Aorta (tissue), 5 donors: ENCODE measurements around the gene LRP11. TPM values are rescaled to one million over a fixed set of nuclear protein-coding genes. Genes with fewer than 3 reads are reported as not detected.
A peak's percentile ranks its signal among the peaks of the same experiment; 100 is the strongest.
"Not testable (repeated sequence)": the region's sequence is repeated elsewhere in the genome, so short reads cannot be mapped to it uniquely, and the experiment has no call there.

ENCODE experiments used
- ATAC-seq: fragments of 200-7000 bp; cut with Tn5 transposase; one replicate; pipeline ENCODE4 v1.9.1; 2022; ENCODE audit warnings: moderate library complexity; ENCODE audit not compliant: low FRiP score
- DNase-seq, 2 donors: peaks; one replicate each; pipeline ENCODE4 v3.0.0-alpha.2; 2020
- H3K27ac ChIP-seq, 2 donors: one replicate each; pipeline ENCODE4 v1.5.1; 2013; ENCODE audit warnings: low read length in 2 of 2, mild to moderate bottlenecking in 2 of 2, moderate library complexity in 2 of 2, control low read depth in 1 of 2, inconsistent platforms in 1 of 2, low read depth in 1 of 2
- H3K27me3 ChIP-seq, 2 donors: one replicate each; pipeline ENCODE4 v1.6.1; 2013; ENCODE audit warnings: control low read depth in 1 of 2, low read length in 1 of 2, mild to moderate bottlenecking in 1 of 2, moderate library complexity in 1 of 2; ENCODE audit not compliant: insufficient read depth in 2 of 2, control insufficient read depth in 1 of 2
- H3K36me3 ChIP-seq, 2 donors: one replicate each; pipeline ENCODE4 v1.6.1; 2013; ENCODE audit warnings: control low read depth in 1 of 2, low read length in 1 of 2, mild to moderate bottlenecking in 1 of 2; ENCODE audit not compliant: insufficient read depth in 2 of 2, control insufficient read depth in 1 of 2
- H3K4me1 ChIP-seq, 2 donors: one replicate each; pipeline ENCODE4 v1.6.1; 2013; ENCODE audit warnings: low read length in 2 of 2, control low read depth in 1 of 2, mild to moderate bottlenecking in 1 of 2, moderate library complexity in 1 of 2; ENCODE audit not compliant: insufficient read depth in 2 of 2, control insufficient read depth in 1 of 2
- H3K4me3 ChIP-seq, 2 donors: one replicate each; pipeline ENCODE4 v1.5.1; 2013; ENCODE audit warnings: low read length in 2 of 2, control low read depth in 1 of 2, mild to moderate bottlenecking in 1 of 2
- H3K9me3 ChIP-seq: one replicate; pipeline ENCODE4 v1.6.1; 2013; ENCODE audit warnings: mild to moderate bottlenecking, low read length; ENCODE audit not compliant: control insufficient read depth
- WGBS, 2 donors: extraction: QIAGEN DNeasy Blood & Tissue Kit; methylation state at CpG; one replicate each; pipeline ENCODE4 v1.1.7; 2013; 5-methylcytosine and 5-hydroxymethylcytosine counted together
- intact Hi-C, 2 donors: fragments of 100-400 bp; cut with DNase I; formaldehyde crosslinking; loops; one replicate each; pipeline versions ENCODE4 v1.14.2 to v1.15.0; 2022
- long read RNA-seq, 2 donors: library from polyadenylated mRNA; unstranded; transcript quantifications; one replicate each; pipeline ENCODE4 v2.0.0, GENCODE V29; 2020 to 2021
- polyA plus RNA-seq, 2 donors: library from polyadenylated mRNA; stranded (reverse); fragments of 200-250 nt; gene quantifications; one replicate each; pipeline ENCODE4 v1.2.3, GENCODE V29; 2013
- total RNA-seq, 2 donors: library from RNA; stranded (reverse); fragmentation: NEBNext Ultra II Directional; extraction: Animal tissue kit (Norgen Biotek cat#: 25700); gene quantifications; one replicate each; pipeline ENCODE4 v1.2.1, GENCODE V29; 2021
- donor health status: healthy with polysubstance abuse.
- donor health status: Bipolar disorder and iron deficiency.
- donor health status: DM: no; HTN: no; CAD: no.
- donor health status: DM: no; HTN: no; CAD: no.
- donor health status: DM: yes; HTN: yes; CAD: no.

The LRP11 gene, protein sequence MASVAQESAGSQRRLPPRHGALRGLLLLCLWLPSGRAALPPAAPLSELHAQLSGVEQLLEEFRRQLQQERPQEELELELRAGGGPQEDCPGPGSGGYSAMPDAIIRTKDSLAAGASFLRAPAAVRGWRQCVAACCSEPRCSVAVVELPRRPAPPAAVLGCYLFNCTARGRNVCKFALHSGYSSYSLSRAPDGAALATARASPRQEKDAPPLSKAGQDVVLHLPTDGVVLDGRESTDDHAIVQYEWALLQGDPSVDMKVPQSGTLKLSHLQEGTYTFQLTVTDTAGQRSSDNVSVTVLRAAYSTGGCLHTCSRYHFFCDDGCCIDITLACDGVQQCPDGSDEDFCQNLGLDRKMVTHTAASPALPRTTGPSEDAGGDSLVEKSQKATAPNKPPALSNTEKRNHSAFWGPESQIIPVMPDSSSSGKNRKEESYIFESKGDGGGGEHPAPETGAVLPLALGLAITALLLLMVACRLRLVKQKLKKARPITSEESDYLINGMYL
- total RNA-seq (10 to 100 TPM; 24.4 to 35.3 TPM), polyA plus RNA-seq (10 to 100 TPM in 1 of 2 donors, under 1 TPM in 1; 0.63 to 13.3 TPM)
- long read RNA-seq, donor 1, partial matches to known transcripts, result 3 of 10 reads
- long read RNA-seq, donor 1, other reads (novel, unspliced or antisense), result 7 of 10 reads
- long read RNA-seq, donor 2, transcript LRP11-201 (7 exons, 3,260 nt), result major isoform, 6 of 29 reads
- long read RNA-seq, donor 2, partial matches to known transcripts, result 13 of 29 reads
- long read RNA-seq, donor 2, other reads (novel, unspliced or antisense), result 10 of 29 reads

DNA sequence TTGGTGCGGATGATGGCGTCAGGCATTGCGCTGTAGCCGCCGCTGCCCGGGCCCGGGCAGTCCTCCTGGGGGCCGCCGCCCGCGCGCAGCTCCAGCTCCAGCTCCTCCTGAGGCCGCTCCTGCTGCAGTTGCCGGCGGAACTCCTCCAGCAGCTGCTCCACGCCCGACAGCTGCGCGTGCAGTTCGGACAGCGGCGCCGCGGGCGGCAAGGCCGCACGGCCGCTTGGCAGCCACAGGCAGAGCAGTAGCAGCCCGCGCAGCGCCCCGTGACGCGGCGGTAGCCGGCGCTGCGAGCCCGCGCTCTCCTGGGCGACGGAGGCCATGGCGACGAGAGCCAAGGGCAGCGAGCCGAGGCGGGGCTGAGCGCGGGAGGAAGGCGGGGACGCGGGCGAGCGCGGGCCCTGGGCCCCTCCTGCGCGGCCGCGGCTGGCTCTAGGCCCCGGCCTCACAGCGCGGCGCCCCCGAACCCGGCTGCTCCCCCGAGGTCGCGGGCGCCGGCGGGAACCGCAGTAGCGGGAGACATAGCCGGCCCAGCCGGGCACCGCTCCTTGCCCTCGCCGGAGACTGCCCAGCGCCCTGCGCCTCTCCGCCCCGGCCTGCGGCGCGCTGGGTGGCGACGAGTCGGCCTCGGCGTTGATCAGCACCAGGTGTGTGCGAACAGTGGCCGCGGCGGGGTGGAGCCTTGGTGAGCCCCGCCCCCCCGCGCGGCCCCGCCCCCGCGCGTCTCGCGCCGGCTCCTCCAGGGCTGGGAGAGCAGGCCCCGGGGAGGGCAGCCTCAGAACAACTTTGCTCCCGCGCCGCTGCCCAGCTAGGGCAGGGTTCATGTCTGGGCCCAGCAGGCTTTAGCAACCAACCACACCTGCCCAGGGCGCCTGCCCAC is at the start of gene LRP11:
TSS of gene LRP11 (minus strand) at position 662 of the 880 bp plus-strand sequence. CDS start at position 323, 339 bp downstream.
- Histone ChIP-seq H3K4me1 (no peaks in the 10 kb centered on the region), H3K4me3 (peak within 1 kb of the TSS; percentile 74 to 82), H3K27ac (peak within 1 kb of the TSS; percentile 49 to 74), H3K9me3 (no peaks in the 10 kb centered on the region), H3K27me3 (no peaks in the 10 kb centered on the region), H3K36me3 (no peaks in the 10 kb centered on the region)
- ATAC-seq, result peak; percentile 95
- intact Hi-C loops, result loop anchor here in 1 of 2 donors (2.0 to 10.0 kb wide), 2 partner anchors 27 to 119 kb away; partner anchors contain the start of genes NUP43 and PCMT1
- WGBS, 2 donors, result 1% methylated on average over 89 to 110 of the region's 110 CpGs
- DNase-seq, result peak; percentile 86 to 92

DNA sequence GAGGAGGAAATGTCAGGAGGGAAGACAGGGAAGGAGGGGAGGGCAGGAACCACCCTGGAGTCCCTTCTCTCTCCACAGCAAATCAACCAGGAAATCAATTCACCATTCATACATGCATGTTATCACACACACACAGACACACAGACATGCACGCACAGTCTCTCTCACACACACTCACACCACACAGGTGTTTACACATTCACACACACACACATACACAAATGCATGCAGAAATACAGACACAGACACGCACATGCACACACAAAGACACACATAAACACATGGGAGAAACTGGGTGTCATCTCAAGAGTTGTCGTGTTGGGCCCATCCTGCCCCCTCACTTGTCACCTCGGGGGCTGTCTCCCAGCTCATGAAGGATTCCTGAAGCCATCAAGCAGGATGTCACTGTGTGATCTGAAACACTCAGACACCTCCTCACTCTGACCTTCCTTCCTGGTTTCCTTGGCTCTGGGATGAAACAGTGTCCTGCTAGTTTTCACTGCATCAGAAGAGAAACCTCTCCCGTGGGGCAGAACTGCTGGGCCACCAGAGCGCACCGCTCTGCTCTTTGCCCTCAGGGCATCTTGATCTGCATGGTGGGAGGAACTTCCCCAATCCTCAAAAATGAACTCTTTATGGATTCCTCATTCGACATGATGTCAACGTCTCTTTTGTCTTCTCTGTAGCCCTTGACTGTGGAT is 49.5 kb upstream of the LRP11 start:
- Histone ChIP-seq H3K27me3 (no peaks in the 10 kb centered on the region), H3K4me1 (no peaks in the 10 kb centered on the region), H3K27ac (no peak overlapping the region), H3K9me3 (no peaks in the 10 kb centered on the region), H3K36me3 (no peaks in the 10 kb centered on the region), H3K4me3 (no peak overlapping the region)
- no peak for ATAC-seq
- intact Hi-C loops, result no loop called here
- DNase-seq, result peak in 1 of 2 donors; percentile 46
- WGBS, 2 donors, result 78 to 79% methylated on average over 9 of the region's 9 CpGs

DNA sequence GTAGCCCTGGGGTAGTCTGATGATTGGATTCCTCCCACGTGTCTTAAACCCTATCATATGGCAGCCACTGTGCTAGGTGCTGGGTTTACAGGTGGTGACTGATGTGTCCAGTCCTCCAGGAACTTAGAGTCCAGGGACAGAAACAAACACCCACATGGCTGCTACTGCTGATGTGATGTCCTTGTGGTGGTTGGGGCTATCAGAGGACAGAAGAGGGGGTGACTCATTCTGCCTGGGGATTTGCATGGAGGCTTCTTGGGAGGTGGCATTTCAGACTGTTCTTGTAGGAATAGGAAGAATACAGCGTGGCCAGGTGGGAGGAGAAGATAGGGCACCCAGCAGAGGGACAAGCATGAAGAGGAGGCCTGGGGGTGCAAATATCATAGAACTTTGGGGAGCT is 48.9 kb upstream of the LRP11 start:
- Histone ChIP-seq H3K36me3 (no peaks in the 10 kb centered on the region), H3K9me3 (peaks cover 1% of the 10 kb centered on the region), H3K4me1 (no peaks in the 10 kb centered on the region), H3K27me3 (no peaks in the 10 kb centered on the region), H3K27ac (no peak overlapping the region), H3K4me3 (no peak overlapping the region)
- DNase-seq (no peak), ATAC-seq (no peak)
- intact Hi-C loops, result no loop called here
- WGBS, 2 donors, result 86 to 88% methylated on average over 2 of the region's 2 CpGs

DNA sequence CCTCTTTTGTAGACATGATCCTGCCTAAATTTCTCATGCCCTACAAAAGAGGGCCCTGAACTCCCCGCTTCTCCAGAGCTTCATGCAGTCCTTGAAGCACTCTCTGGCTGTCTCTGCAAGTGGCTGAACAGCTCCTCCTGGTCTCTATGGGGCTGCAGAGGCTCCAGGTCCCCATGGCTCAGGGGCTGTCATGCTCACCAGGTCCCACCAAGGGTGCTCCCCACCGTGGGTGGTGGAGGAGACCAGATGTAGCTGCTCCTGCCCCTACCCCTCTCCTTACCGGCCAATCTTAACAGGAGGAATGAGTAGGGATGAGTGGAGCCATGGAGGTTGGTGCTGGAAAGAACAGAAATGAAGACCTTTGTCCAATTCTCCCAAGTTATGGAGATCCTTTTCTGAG is 48.5 kb upstream of the LRP11 start:
- H3K9me3 ChIP-seq, H3K27ac ChIP-seq, ATAC-seq, H3K4me3 ChIP-seq, H3K4me1 ChIP-seq, H3K36me3 ChIP-seq, H3K27me3 ChIP-seq, intact Hi-C loops: not testable (repeated sequence)
- DNase-seq, result peak; percentile 29 to 34
- WGBS, 2 donors, result 78 to 90% methylated on average over 3 of the region's 3 CpGs

DNA sequence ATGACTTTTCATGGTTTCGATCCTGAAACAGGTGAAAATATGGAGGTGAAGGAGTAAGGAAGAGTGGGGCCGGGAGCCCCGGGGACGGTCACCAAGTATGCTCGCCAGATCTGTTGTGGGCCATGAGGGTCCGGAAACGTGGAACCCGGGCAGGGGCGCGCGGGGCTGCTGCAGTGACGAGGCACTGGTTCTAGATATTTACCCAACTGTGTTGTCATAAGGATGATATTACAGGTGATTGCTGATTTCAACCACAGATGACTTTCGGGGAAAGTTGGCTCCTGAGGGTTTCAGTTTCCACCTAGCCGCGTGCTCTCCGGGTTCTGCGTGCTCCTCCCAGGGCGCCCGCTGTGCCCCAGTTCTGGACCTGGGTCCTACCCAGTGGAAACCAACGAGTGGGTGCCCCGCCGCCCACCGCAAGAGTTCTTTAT is 46.6 kb upstream of the LRP11 start:
- Histone ChIP-seq H3K27me3 (no peaks in the 10 kb centered on the region), H3K4me3 (no peak overlapping the region), H3K27ac (no peak overlapping the region), H3K9me3 (peaks cover 1% of the 10 kb centered on the region), H3K36me3 (no peaks in the 10 kb centered on the region), H3K4me1 (no peaks in the 10 kb centered on the region)
- DNase-seq (peak; percentile 33 to 67), ATAC-seq (no peak)
- intact Hi-C loops, result no loop called here
- WGBS, 2 donors, result 96% methylated on average over 23 of the region's 23 CpGs

DNA sequence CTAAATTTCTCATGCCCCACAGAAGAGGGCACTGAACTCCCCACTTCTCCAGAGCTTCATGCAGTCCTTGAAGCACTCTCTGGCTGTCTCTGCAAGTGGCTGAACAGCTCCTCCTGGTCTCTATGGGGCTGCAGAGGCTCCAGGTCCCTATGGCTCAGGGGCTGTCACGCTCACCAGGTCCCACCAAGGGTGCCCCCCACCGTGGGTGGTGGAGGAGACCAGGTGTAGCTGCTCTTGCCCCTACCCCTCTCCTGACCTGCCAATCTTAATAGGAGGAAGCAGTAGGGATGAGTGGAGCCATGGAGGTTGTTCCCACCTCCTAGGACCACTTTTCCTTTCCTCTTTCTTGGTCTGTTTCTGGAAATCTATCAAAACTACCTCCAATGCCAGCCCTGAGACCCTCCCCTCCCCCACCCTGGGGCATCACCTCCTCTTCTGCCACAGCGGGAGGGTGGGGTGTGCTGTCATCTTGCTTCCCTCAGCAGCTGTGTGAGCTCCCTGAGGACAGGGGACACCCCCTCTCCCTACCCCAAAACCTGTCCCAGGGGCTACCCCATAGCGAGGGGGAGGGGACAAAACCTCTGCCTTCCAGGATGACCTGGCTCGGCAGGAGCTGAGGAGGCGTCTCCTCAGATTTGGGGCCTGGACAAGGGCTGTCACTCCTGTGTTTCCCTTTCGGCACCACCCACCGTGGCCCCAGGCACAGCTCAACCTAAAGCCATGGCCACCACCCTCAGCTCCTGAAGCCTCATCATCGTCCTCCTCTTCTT is 45.7 kb upstream of the LRP11 start:
- Histone ChIP-seq H3K36me3 (no peaks in the 10 kb centered on the region), H3K4me1 (no peaks in the 10 kb centered on the region), H3K27me3 (no peaks in the 10 kb centered on the region), H3K4me3 (no peak overlapping the region), H3K9me3 (peaks cover 1% of the 10 kb centered on the region), H3K27ac (no peak overlapping the region)
- peak; percentile 32 to 44 for DNase-seq
- intact Hi-C loops, result no loop called here
- no peak for ATAC-seq
- 89 to 94% methylated on average over 9 of the region's 9 CpGs for WGBS, 2 donors

DNA sequence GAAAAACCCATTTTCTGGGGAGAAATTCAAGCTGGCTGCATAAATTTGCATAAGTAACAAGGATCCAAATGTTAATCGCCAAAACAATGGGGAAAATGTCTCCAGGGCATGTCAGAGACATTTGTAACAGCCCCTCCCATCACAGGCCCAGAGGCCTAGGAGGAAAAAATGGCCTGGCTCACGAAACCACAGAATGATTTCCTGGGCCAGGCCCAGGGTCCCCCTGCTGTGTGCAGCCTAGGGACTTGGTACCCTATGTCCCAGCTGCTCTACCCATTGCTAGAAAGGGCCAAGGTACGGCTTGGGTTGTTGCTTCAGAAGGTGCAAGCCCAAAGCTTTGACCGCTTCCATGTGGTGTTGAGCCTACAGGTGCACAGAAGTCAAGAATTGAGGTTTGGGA is 44.3 kb upstream of the LRP11 start:
- H3K9me3 ChIP-seq, H3K4me1 ChIP-seq, ATAC-seq, H3K27ac ChIP-seq, intact Hi-C loops, H3K4me3 ChIP-seq, H3K27me3 ChIP-seq, H3K36me3 ChIP-seq: not testable (repeated sequence)
- peak in 1 of 2 donors; percentile 30 for DNase-seq
- WGBS, 2 donors, result 83% methylated on average over 4 of the region's 4 CpGs
